Nephron (organoid): ENCODE measurements around the gene PSD.

Experiments used
- H3K27ac Mint-ChIP-seq, 3 experiments: 2 replicates each; pipeline ENCODE4 v1.8.0; 2020; ENCODE audit warnings: mixed read lengths in 3 of 3, mild to moderate bottlenecking in 2 of 3, moderate library complexity in 1 of 3
- H3K27me3 Mint-ChIP-seq: 2 replicates; pipeline ENCODE4 v1.8.0; 2021; ENCODE audit warnings: low read depth, mild to moderate bottlenecking, moderate library complexity, mixed read lengths
- H3K36me3 Mint-ChIP-seq: 2 replicates; pipeline ENCODE4 v1.8.0; 2020; ENCODE audit warnings: low read depth, mixed read lengths
- H3K4me1 Mint-ChIP-seq: 2 replicates; pipeline ENCODE4 v1.8.0; 2020; ENCODE audit warnings: mixed read lengths
- H3K4me3 Mint-ChIP-seq, 3 experiments: 2 replicates each; pipeline ENCODE4 v1.8.0; 2020; ENCODE audit warnings: mild to moderate bottlenecking in 3 of 3, mixed read lengths in 3 of 3, moderate library complexity in 2 of 3
- H3K9me3 Mint-ChIP-seq: 2 replicates; pipeline ENCODE4 v1.8.0; 2020; ENCODE audit warnings: mixed read lengths
- TF ChIP-seq, protein P1 (sequence below), 3 experiments: fragments of 200-600 bp; sonication (generic); IDR thresholded peaks; one replicate each; pipeline ENCODE4 v1.5.0; 2021; ENCODE audit warnings: antibody characterized with exemption in 3 of 3; ENCODE audit not compliant: unreplicated experiment in 3 of 3

Gene PSD

DNA sequence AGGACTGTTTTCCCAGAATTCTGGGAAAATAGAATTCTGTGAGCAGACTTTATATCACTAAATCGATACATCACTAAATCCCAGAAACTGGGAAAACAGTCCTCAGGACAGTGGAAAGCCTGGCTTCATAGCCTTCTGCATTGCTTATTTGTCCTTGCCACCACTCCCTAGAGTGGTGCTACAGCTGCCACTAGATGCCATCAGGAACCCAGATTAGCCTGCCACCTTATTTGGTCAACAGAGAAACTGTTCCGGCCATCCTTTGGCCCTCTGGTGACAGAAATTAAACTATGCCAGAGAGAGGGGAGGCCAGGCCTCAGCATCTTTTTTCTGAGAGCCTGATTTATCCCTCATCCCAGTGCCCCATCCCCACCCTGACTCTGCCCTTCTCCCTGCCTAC, 42.7 kb downstream of the PSD start:
- Mint-ChIP-seq H3K4me3 (no peak overlapping the region), H3K27me3 (no peaks in the 10 kb centered on the region), H3K4me1 (no peaks in the 10 kb centered on the region), H3K36me3 (peaks cover 63% of the 10 kb centered on the region), H3K27ac (no peak overlapping the region), H3K9me3 (no peaks in the 10 kb centered on the region)
- TF ChIP-seq, protein P1, sequence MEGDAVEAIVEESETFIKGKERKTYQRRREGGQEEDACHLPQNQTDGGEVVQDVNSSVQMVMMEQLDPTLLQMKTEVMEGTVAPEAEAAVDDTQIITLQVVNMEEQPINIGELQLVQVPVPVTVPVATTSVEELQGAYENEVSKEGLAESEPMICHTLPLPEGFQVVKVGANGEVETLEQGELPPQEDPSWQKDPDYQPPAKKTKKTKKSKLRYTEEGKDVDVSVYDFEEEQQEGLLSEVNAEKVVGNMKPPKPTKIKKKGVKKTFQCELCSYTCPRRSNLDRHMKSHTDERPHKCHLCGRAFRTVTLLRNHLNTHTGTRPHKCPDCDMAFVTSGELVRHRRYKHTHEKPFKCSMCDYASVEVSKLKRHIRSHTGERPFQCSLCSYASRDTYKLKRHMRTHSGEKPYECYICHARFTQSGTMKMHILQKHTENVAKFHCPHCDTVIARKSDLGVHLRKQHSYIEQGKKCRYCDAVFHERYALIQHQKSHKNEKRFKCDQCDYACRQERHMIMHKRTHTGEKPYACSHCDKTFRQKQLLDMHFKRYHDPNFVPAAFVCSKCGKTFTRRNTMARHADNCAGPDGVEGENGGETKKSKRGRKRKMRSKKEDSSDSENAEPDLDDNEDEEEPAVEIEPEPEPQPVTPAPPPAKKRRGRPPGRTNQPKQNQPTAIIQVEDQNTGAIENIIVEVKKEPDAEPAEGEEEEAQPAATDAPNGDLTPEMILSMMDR (IDR thresholded peaks at IDR 0.05; ENCODE audit: unreplicated experiment in 3 of 3), result no peak

DNA sequence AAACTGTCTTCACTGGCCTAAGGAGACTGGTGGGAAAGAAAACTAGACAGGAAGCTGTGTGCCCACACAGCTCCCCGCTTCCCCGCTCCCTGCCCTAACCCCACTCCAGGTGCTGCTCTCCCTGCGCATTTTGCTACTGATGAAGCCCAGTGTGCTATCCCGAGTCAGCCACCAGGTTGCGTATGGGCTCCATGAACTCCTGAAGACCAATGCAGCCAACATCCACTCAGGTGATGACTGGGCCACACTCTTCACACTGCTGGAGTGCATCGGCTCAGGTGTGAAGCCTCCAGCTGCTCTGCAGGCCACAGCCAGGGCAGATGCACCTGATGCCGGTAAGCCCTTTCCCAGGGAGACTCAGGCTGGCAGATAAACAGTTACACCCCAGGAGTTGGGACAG, 43.3 kb downstream of the PSD start:
- Mint-ChIP-seq H3K9me3 (no peaks in the 10 kb centered on the region), H3K27me3 (no peaks in the 10 kb centered on the region), H3K4me3 (no peak overlapping the region), H3K27ac (no peak overlapping the region), H3K4me1 (no peaks in the 10 kb centered on the region), H3K36me3 (peaks cover 65% of the 10 kb centered on the region)
- TF ChIP-seq, protein P1 (IDR thresholded peaks at IDR 0.05; ENCODE audit: unreplicated experiment in 3 of 3), result no peak

DNA sequence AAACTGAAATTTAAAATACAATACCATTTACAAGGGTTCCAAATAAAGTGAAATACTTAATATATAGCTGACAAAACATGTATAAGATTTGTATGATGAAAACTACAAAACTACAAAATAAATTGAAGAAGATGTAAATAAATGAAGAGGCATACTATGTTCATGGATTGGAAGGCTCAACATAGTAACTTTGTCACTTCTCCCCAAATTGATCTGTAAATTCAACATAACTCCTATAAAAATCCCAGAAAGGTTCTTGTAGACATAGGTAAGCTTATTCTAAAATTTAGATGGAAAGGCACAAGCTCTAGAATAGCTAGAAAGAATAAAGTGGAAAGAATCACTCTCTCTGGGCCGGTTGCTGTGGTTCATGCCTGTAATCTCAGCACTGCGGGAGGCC, 47.3 kb downstream of the PSD start:
- TF ChIP-seq, protein P1 (IDR thresholded peaks at IDR 0.05; ENCODE audit: unreplicated experiment in 3 of 3), result no peak

DNA sequence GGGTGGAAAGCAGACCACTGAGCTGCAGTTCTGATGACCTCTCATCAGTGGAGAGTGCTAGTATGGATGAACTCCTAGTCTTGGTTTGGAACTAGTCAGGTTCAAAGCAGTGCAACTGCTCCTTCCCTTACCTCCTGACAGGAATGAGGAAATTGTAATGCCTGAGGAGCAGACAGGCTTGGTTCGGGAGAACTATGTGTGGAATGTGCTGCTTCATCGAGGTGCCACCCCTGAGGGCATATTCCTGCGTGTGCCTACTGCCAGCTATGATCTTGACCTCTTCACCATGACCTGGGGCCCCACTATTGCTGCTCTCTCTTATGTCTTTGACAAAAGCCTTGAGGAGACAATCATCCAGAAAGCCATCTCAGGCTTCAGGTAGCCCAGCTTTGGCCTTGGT, 50.5 kb downstream of the PSD start:
- TF ChIP-seq, protein P1 (IDR thresholded peaks at IDR 0.05; ENCODE audit: unreplicated experiment in 3 of 3), result no peak
- Mint-ChIP-seq H3K9me3 (peaks cover 3% of the 10 kb centered on the region), H3K27me3 (no peaks in the 10 kb centered on the region), H3K4me3 (no peak overlapping the region), H3K36me3 (peaks cover 90% of the 10 kb centered on the region), H3K4me1 (no peaks in the 10 kb centered on the region), H3K27ac (no peak overlapping the region)

More for the DNA sequence above, 47.3 kb downstream of the PSD start:
- Mint-ChIP-seq H3K36me3 (peaks cover 86% of the 10 kb centered on the region), H3K4me3 (no peak overlapping the region), H3K9me3 (peaks cover 3% of the 10 kb centered on the region), H3K27ac (no peak overlapping the region), H3K4me1 (no peaks in the 10 kb centered on the region), H3K27me3 (no peaks in the 10 kb centered on the region)

DNA sequence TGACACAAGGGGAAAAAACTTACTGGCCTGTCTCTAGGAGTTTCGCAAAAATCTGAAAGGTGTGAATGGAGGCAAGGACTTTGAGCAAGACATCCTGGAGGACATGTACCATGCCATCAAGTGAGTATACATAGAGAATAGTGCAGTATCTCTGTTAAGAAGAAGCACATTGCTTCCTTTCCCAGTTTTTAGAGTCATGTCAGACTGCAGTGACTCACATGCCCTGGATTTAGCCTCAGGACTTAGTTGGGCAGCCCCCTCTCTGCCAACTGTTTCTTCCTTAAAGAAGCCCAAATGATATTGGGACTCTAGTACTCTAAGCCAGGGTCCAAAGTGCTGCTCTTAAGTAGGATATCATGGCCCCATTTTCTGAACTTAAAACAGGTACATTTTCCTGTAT, 51.1 kb downstream of the PSD start:
- Mint-ChIP-seq H3K36me3 (peaks cover 90% of the 10 kb centered on the region), H3K9me3 (peaks cover 3% of the 10 kb centered on the region), H3K4me3 (no peak overlapping the region), H3K4me1 (no peaks in the 10 kb centered on the region), H3K27me3 (no peaks in the 10 kb centered on the region), H3K27ac (no peak overlapping the region)
- TF ChIP-seq, protein P1 (IDR thresholded peaks at IDR 0.05; ENCODE audit: unreplicated experiment in 3 of 3), result no peak

DNA sequence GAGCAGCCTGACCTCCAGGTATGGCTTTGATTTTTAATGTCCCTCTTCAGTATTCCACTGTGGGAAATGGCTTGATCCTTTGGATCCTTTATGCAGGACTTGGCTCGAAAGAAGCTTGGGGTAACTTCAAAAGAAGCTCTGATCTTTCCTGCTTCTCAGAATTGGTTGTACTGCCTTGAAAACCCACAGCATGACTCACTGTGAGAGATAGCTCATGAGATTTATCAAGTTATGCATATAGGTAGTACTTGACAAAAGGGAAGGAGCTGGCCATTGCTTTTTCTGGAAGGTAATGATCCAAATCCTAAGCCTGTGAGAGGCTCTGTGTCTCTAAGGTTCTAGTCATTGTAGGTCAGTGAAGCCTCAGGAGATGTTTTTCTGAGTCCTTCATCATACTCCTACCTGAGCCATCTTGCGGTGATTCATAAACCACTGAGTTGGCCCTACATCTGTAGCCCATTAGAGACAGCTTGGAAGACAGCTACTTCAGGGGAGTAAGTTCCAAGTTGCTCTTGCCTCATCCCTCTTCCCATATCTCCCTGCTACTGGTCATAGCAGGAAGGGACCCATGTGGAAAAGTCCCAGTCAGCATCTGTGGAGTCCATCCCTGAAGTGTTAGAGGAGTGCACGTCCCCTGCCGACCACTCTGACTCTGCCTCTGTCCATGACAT, 59.7 kb downstream of the PSD start:
- Mint-ChIP-seq H3K4me1 (no peaks in the 10 kb centered on the region), H3K27me3 (no peaks in the 10 kb centered on the region), H3K27ac (no peak overlapping the region), H3K9me3 (no peaks in the 10 kb centered on the region), H3K4me3 (no peak overlapping the region), H3K36me3 (peaks cover 77% of the 10 kb centered on the region)
- TF ChIP-seq, protein P1 (IDR thresholded peaks at IDR 0.05; ENCODE audit: unreplicated experiment in 3 of 3), result no peak
